GM12865 (cell line): ENCODE data around the gene RBM33.

Experiments
- DNase-seq: peaks from one replicate; pipeline ENCODE4 v3.0.0; 2010; ENCODE audit warnings: low read depth
- H3K4me3 ChIP-seq: 2 replicates; pipeline ENCODE4 v1.5.1; 2011; ENCODE audit warnings: mild to moderate bottlenecking, low read depth, low read length, control low read depth
- TF ChIP-seq, protein P1 (sequence below): IDR thresholded peaks from 2 replicates; pipeline ENCODE4 v1.5.1; 2011; ENCODE audit warnings: low read length, control low read depth, low read depth, inconsistent platforms; ENCODE audit not compliant: insufficient read depth; ENCODE audit errors: missing control alignments

Gene RBM33

GRCh38 chr7:155764438-155764793 is 120.0 kb downstream of the RBM33 start:
- no peak overlapping the region for H3K4me3 ChIP-seq
- TF ChIP-seq, protein P1, sequence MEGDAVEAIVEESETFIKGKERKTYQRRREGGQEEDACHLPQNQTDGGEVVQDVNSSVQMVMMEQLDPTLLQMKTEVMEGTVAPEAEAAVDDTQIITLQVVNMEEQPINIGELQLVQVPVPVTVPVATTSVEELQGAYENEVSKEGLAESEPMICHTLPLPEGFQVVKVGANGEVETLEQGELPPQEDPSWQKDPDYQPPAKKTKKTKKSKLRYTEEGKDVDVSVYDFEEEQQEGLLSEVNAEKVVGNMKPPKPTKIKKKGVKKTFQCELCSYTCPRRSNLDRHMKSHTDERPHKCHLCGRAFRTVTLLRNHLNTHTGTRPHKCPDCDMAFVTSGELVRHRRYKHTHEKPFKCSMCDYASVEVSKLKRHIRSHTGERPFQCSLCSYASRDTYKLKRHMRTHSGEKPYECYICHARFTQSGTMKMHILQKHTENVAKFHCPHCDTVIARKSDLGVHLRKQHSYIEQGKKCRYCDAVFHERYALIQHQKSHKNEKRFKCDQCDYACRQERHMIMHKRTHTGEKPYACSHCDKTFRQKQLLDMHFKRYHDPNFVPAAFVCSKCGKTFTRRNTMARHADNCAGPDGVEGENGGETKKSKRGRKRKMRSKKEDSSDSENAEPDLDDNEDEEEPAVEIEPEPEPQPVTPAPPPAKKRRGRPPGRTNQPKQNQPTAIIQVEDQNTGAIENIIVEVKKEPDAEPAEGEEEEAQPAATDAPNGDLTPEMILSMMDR = no peak
- DNase-seq = no peak

GRCh38 chr7:155765458-155765857 is 121.0 kb downstream of the RBM33 start:
- no peak overlapping the region for H3K4me3 ChIP-seq
- TF ChIP-seq, protein P1 = no peak
- no peak for DNase-seq

DNA sequence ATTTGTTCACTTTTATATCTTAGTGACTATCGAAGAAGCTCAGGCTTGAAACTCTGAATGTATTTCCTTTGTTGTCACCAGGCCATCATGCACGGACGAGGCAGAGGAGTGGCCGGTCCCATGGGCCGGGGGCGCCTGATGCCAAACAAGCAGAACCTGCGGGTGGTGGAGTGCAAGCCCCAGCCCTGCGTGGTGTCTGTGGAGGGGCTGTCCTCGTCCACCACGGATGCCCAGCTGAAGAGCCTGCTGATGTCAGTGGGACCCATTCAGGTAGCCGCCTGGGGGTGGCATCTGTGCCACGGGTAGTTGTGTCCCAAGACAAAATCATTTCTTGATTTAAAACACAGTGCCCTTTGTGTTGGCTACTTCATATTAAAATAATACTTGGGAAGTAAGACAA is 121.9 kb downstream of the RBM33 start:
- H3K4me3 ChIP-seq = no peak overlapping the region
- no peak for DNase-seq
- TF ChIP-seq, protein P1 = no peak

DNA sequence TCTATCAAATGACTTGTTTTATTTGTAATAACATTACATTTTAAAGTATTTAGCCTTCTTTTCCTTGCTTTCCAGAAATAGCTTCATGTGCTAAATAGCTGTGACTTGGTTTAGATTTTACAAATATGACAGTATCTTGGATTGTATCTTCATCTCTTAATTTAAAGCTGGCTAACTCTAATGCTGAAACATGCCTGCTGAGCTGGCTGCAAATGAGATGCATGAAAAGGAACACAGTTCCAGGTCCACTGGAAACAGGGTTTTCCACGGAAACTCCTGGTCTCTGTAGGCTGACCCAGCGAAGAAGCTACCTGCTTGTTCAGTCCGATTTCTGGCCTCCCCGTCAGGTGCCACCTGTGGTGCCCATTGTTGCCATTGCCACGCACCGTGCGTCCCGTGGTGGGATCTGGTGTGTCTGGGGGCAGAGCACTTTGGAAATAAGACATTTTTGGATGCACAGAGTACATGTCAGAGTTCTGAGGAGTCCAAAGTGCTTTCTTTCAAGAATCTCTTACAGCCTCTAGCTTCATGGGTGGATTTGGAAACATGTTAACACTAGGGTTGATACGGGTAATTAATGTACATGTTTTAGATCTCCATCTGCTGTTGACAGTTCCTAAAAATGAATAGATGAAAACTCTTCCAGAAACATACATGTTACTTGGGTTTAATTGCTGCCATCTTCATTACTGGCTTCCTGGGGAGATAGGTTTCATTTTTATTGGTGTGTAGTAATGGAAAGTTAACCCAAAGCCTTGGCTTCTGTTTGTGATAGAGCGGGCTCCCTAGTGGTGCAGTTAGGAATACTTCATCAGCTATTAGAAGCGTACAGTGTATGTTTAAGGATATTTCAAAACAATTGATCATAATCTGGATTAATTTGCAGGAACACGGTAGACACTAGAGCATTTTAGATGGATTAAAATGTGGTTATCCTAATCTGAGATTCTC is 122.8 kb downstream of the RBM33 start:
- no peak overlapping the region for H3K4me3 ChIP-seq
- TF ChIP-seq, protein P1 = no peak
- DNase-seq = no peak

- TF ChIP-seq, protein P1 = no peak
- no peak for DNase-seq
- H3K4me3 ChIP-seq = no peak overlapping the region
These were observed 125.2 kb downstream of the RBM33 start for GRCh38 chr7:155769701-155770100.

- DNase-seq = no peak
- TF ChIP-seq, protein P1 = no peak
- H3K4me3 ChIP-seq = no peak overlapping the region
These were observed 125.8 kb downstream of the RBM33 start for GRCh38 chr7:155770241-155770640.
